Measurements from ENCODE around the gene KCNN1.
"Not testable (repeated sequence)": the region's sequence is repeated elsewhere in the genome, so short reads cannot be mapped to it uniquely, and the experiment has no call there.

KCNN1 gene

GRCh38 chr19:17981611-17982010 lies 14.7 kb downstream of the KCNN1 start:
- Histone ChIP-seq H3K4me2 (no peak overlapping the region), H3K4me3 (IDR thresholded peaks at IDR 0.05; ENCODE audit: insufficient read depth, low read depth, low read length) (no peak overlapping the region), H4K20me1 (ENCODE audit: insufficient read depth) (no peaks in the 10 kb centered on the region), H3K27me3 (ENCODE audit: insufficient read depth, low read depth) (peaks cover 75% of the 10 kb centered on the region), H3K79me2 (ENCODE audit: insufficient read depth, low read depth) (no peaks in the 10 kb centered on the region), H3K36me3 (ENCODE audit: insufficient read depth) (no peaks in the 10 kb centered on the region), H3K27ac (no peak overlapping the region), H3K9ac (no peak overlapping the region), H2AFZ (ENCODE audit: low read depth) (no peak overlapping the region), H3K4me1 (ENCODE audit: low read depth, poor library complexity, severe bottlenecking) (no peaks in the 10 kb centered on the region)
- no peak for TF ChIP-seq CTCF (conservative IDR thresholded peaks at IDR 0.05; ENCODE audit: low read depth, low read length)

- H3K27me3 ChIP-seq (ENCODE audit: insufficient read depth, low read depth): peaks cover 70% of the 10 kb centered on the region
- H4K20me1 ChIP-seq (ENCODE audit: insufficient read depth): no peaks in the 10 kb centered on the region
- H3K4me3 ChIP-seq (IDR thresholded peaks at IDR 0.05; ENCODE audit: insufficient read depth, low read depth, low read length): no peak overlapping the region
- no peak overlapping the region for H3K27ac ChIP-seq
- no peak overlapping the region for H3K9ac ChIP-seq
- no peak overlapping the region for H2AFZ ChIP-seq (ENCODE audit: low read depth)
- no peak for TF ChIP-seq CTCF (conservative IDR thresholded peaks at IDR 0.05; ENCODE audit: low read depth, low read length)
- no peak overlapping the region for H3K4me2 ChIP-seq
- no peaks in the 10 kb centered on the region for H3K36me3 ChIP-seq (ENCODE audit: insufficient read depth)
- no peaks in the 10 kb centered on the region for H3K4me1 ChIP-seq (ENCODE audit: low read depth, poor library complexity, severe bottlenecking)
- no peaks in the 10 kb centered on the region for H3K79me2 ChIP-seq (ENCODE audit: insufficient read depth, low read depth)
Measured at GRCh38 chr19:17982430-17982829, 15.5 kb downstream of the KCNN1 start.

- Histone ChIP-seq H3K36me3 (ENCODE audit: insufficient read depth) (no peaks in the 10 kb centered on the region), H3K9ac (no peak overlapping the region), H3K27me3 (ENCODE audit: insufficient read depth, low read depth) (peaks cover 64% of the 10 kb centered on the region), H2AFZ (ENCODE audit: low read depth) (no peak overlapping the region), H3K4me3 (IDR thresholded peaks at IDR 0.05; ENCODE audit: insufficient read depth, low read depth, low read length) (no peak overlapping the region), H3K79me2 (ENCODE audit: insufficient read depth, low read depth) (no peaks in the 10 kb centered on the region), H4K20me1 (ENCODE audit: insufficient read depth) (no peaks in the 10 kb centered on the region), H3K27ac (no peak overlapping the region), H3K4me1 (ENCODE audit: low read depth, poor library complexity, severe bottlenecking) (no peaks in the 10 kb centered on the region), H3K4me2 (no peak overlapping the region)
- no peak for TF ChIP-seq CTCF (conservative IDR thresholded peaks at IDR 0.05; ENCODE audit: low read depth, low read length)
Measured at GRCh38 chr19:17985037-17985818, 18.3 kb downstream of the KCNN1 start.

GRCh38 chr19:17986569-17986968 lies 19.7 kb downstream of the KCNN1 start:
- not testable (repeated sequence) for H3K79me2 ChIP-seq (ENCODE audit: insufficient read depth, low read depth); H3K36me3 ChIP-seq (ENCODE audit: insufficient read depth); H3K9ac ChIP-seq; H3K4me1 ChIP-seq (ENCODE audit: low read depth, poor library complexity, severe bottlenecking); H3K27ac ChIP-seq; H3K4me3 ChIP-seq (IDR thresholded peaks at IDR 0.05; ENCODE audit: insufficient read depth, low read depth, low read length); H4K20me1 ChIP-seq (ENCODE audit: insufficient read depth); H3K4me2 ChIP-seq; H2AFZ ChIP-seq (ENCODE audit: low read depth)
- peaks cover 51% of the 10 kb centered on the region for H3K27me3 ChIP-seq (ENCODE audit: insufficient read depth, low read depth)

GRCh38 chr19:17988161-17988560 lies 21.3 kb downstream of the KCNN1 start:
- Histone ChIP-seq H3K36me3 (ENCODE audit: insufficient read depth) (no peaks in the 10 kb centered on the region), H3K27ac (no peak overlapping the region), H3K4me2 (no peak overlapping the region), H3K27me3 (ENCODE audit: insufficient read depth, low read depth) (peaks cover 51% of the 10 kb centered on the region), H4K20me1 (ENCODE audit: insufficient read depth) (no peaks in the 10 kb centered on the region), H3K9ac (no peak overlapping the region), H2AFZ (ENCODE audit: low read depth) (no peak overlapping the region), H3K4me1 (ENCODE audit: low read depth, poor library complexity, severe bottlenecking) (no peaks in the 10 kb centered on the region), H3K79me2 (ENCODE audit: insufficient read depth, low read depth) (no peaks in the 10 kb centered on the region), H3K4me3 (IDR thresholded peaks at IDR 0.05; ENCODE audit: insufficient read depth, low read depth, low read length) (no peak overlapping the region)
- TF ChIP-seq CTCF (conservative IDR thresholded peaks at IDR 0.05; ENCODE audit: low read depth, low read length): no peak

All from KMS-11 (cell line).